H1 (cell line): ENCODE measurements around the gene TMEM92.

Experiments used
- CTCF ChIP-seq, 3 experiments: IDR thresholded peaks; 1 replicate in 2 of 3; 2 replicates in 1 of 3; pipeline versions ENCODE4 v1.5.1 to v1.6.1; 2011; ENCODE audit warnings: low read length in 3 of 3, mild to moderate bottlenecking in 3 of 3, inconsistent platforms in 2 of 3, low read depth in 1 of 3, moderate library complexity in 1 of 3; ENCODE audit not compliant: insufficient read depth in 1 of 3; ENCODE audit errors: control extremely low read depth in 1 of 3
- EP300 ChIP-seq, 2 experiments: IDR thresholded peaks; 1 replicate in 1 of 2; 2 replicates in 1 of 2; pipeline ENCODE4 v1.6.1; 2011 to 2012; ENCODE audit warnings: low read depth in 2 of 2, low read length in 2 of 2, mild to moderate bottlenecking in 2 of 2, borderline replicate concordance in 1 of 2, inconsistent platforms in 1 of 2, moderate library complexity in 1 of 2
- EZH2 ChIP-seq: fragments of 200-600 bp; sonication (generic); IDR thresholded peaks from 2 replicates; pipeline ENCODE4 v1.7.1; 2012; ENCODE audit warnings: low read depth, mild to moderate bottlenecking, moderate library complexity, low read length, inconsistent platforms; ENCODE audit not compliant: severe bottlenecking
- POLR2A ChIP-seq, 2 experiments: IDR thresholded peaks; 1 replicate in 1 of 2; 2 replicates in 1 of 2; pipeline ENCODE4 v1.6.1; 2011; ENCODE audit warnings: low read depth in 2 of 2, low read length in 2 of 2, mild to moderate bottlenecking in 2 of 2; ENCODE audit errors: control extremely low read depth in 1 of 2
- RAD21 ChIP-seq, 2 experiments: IDR thresholded peaks in 1 of 2; conservative IDR thresholded peaks in 1 of 2; 2 replicates each; pipeline ENCODE4 v1.6.1; 2011; ENCODE audit warnings: low read depth in 2 of 2, low read length in 2 of 2, improper control_type of control experiment in 1 of 2, inconsistent platforms in 1 of 2, mild to moderate bottlenecking in 1 of 2, moderate library complexity in 1 of 2
- RNF2 ChIP-seq: fragments of 200-900, 300-1000 bp; sonication (generic); IDR thresholded peaks from 2 replicates; pipeline ENCODE4 v1.7.1; 2016; ENCODE audit warnings: borderline replicate concordance, low read depth, mild to moderate bottlenecking, antibody characterized with exemption, low read length; ENCODE audit not compliant: poor library complexity, severe bottlenecking; ENCODE audit errors: missing control alignments
- YY1 ChIP-seq: IDR thresholded peaks from 2 replicates; pipeline ENCODE4 v1.6.1; 2011; ENCODE audit warnings: low read depth, mild to moderate bottlenecking, low read length

- TF ChIP-seq EZH2 (no peak), POLR2A (IDR thresholded peaks at IDR 0.05; ENCODE audit: control extremely low read depth in 1 of 2, low read depth in 2 of 2, low read length in 2 of 2) (no peak), EP300 (IDR thresholded peaks at IDR 0.05; ENCODE audit: borderline replicate concordance in 1 of 2, low read depth in 2 of 2, low read length in 2 of 2) (no peak), YY1 (no peak), CTCF (IDR thresholded peaks at IDR 0.05; ENCODE audit: control extremely low read depth in 1 of 3, insufficient read depth in 1 of 3, low read depth in 1 of 3, low read length in 3 of 3) (no peak), RNF2 (no peak), RAD21 (IDR thresholded peaks at IDR 0.05 in 1 of 2, conservative IDR thresholded peaks at IDR 0.05 in 1 of 2; ENCODE audit: low read depth in 2 of 2, low read length in 2 of 2) (no peak)
These were observed 7.7 kb upstream of the TMEM92 start for GRCh38 chr17:50266384-50267073.
